Esophagus squamous epithelium (tissue), 5 donors: ENCODE data around the gene CIAO3. TPM values are rescaled to one million over a fixed set of nuclear protein-coding genes. Genes with fewer than 3 reads are reported as not detected.
A peak's percentile ranks its signal among the peaks of the same experiment; 100 is the strongest.

Source experiments
- DNase-seq: peaks from one replicate; lab custom pipeline; 2025; lab: John Stamatoyannopoulos, UW
- H3K27ac ChIP-seq, 4 donors: fragments of 200-600 bp; sonication (generic); one replicate each; pipeline ENCODE4 v1.5.1; 2016 to 2019; ENCODE audit warnings: mild to moderate bottlenecking in 1 of 4
- H3K27me3 ChIP-seq, 4 donors: fragments of 200-600 bp; sonication (generic); 1 replicate in 3 of 4; 2 replicates in 1 of 4; pipeline versions ENCODE4 v1.5.1 to v1.6.0; 2017 to 2021; ENCODE audit warnings: antibody characterized with exemption in 1 of 4
- H3K36me3 ChIP-seq, 3 donors: fragments of 200-600 bp; sonication (generic); one replicate each; pipeline ENCODE4 v1.5.1; 2016 to 2019
- H3K4me1 ChIP-seq, 3 donors: fragments of 200-600 bp; sonication (generic); one replicate each; pipeline ENCODE4 v1.5.1; 2017 to 2019
- H3K4me3 ChIP-seq, 4 donors: fragments of 200-600 bp; sonication (generic); 1 replicate in 3 of 4; 2 replicates in 1 of 4; pipeline ENCODE4 v1.5.1; 2016 to 2019; ENCODE audit warnings: mild to moderate bottlenecking in 2 of 4, moderate library complexity in 1 of 4
- H3K9me3 ChIP-seq, 3 donors: fragments of 200-600 bp; sonication (generic); one replicate each; pipeline ENCODE4 v1.5.1; 2016 to 2019
- POLR2A ChIP-seq, 4 donors: fragments of 450-650 bp; IDR thresholded peaks; one replicate each; pipeline ENCODE4 v1.6.1; 2017; ENCODE audit warnings: antibody characterized with exemption in 4 of 4, mild to moderate bottlenecking in 4 of 4, moderate library complexity in 3 of 4
- WGBS, 2 donors: methylation state at CpG; one replicate each; pipeline ENCODE4 v1.1.5; 2018; 5-methylcytosine and 5-hydroxymethylcytosine counted together
- intact Hi-C: fragments of 100-400 bp; cut with DNase I; formaldehyde crosslinking; loops from one replicate; pipeline ENCODE4 v1.15.0; 2022
- total RNA-seq, 4 donors: library from RNA; depleted of rRNA; stranded (reverse); fragments of >200 nt; gene quantifications; one replicate each; pipeline ENCODE4 v1.1.0, GENCODE V29; 2016
- TF ChIP-seq, protein P1 (sequence below), 6 experiments: fragments of 450-650 bp in 4 of 6; fragments of 200-600 bp in 2 of 6; sonication (generic) in 2 of 6; IDR thresholded peaks; one replicate each; pipeline ENCODE4 v1.5.1; 2016 to 2019; ENCODE audit warnings: antibody characterized with exemption in 6 of 6, mild to moderate bottlenecking in 4 of 6, moderate library complexity in 4 of 6
- donor health status: DM: yes; HTN: yes; CAD: no.

Gene CIAO3
- total RNA-seq, 4 donors from 2014 or later = 29.7 to 34.5 (median 33.2) TPM

DNA sequence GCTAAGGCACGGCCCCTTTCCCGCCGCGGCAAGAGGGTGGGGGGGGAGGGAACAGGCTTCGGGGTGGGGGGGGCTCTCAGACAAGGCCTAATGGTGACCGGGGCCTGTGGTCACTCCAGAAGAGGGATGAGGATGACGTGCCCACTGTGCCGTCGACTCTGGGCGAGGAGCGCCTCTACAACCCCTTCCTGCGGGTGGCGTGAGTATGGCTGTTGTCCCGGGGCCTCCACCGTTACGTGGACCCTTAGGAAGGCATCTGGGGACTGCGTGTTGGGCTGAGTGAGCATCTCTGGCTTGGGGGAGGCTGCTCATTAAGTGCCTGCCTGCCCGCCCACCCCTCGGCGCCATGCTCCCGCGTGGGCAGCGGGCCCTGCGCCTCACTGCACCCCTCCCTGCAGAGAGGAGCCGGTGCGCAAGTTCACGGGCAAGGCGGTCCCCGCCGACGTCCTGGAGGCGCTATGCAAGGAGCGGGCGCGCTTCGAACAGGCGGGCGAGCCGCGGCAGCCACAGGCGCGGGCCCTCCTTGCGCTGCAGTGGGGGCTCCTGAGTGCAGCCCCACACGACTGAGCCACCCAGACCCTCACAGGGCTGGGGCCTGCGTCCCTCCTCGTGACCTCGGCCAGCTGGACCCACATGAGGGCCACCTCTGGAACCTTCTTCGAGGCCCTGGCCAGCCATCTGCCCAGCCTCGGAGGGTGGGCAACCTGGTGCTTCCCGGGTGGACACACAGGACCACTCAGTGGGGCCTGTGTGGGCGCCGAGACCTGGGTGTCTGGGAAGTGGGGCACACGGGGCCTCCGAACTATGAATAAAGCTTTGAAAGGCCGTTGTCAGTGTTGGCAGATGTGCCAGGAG lies 11.7 kb downstream of the CIAO3 start:
- H3K36me3 ChIP-seq = peaks cover 11 to 40% (median 19%) of the 10 kb centered on the region in 3 donors
- 38 to 78% methylated on average over 7 to 16 of the region's 55 CpGs for WGBS, 2 donors
- no peaks in the 10 kb centered on the region for H3K9me3 ChIP-seq
- DNase-seq = no peak
- peak overlapping the region in 2 of 4 donors; percentile 54 to 67 for H3K4me3 ChIP-seq
- peak overlapping the region in 1 of 4 donors; percentile 5 for H3K27ac ChIP-seq
- H3K4me1 ChIP-seq = peaks cover 23 to 35% (median 28%) of the 10 kb centered on the region in 3 donors
- intact Hi-C loops = no loop called here
- H3K27me3 ChIP-seq = peaks cover 0 to 49% (median 1%) of the 10 kb centered on the region in 4 donors
- no peak for TF ChIP-seq POLR2A (IDR thresholded peaks at IDR 0.05)
- TF ChIP-seq, protein P1, sequence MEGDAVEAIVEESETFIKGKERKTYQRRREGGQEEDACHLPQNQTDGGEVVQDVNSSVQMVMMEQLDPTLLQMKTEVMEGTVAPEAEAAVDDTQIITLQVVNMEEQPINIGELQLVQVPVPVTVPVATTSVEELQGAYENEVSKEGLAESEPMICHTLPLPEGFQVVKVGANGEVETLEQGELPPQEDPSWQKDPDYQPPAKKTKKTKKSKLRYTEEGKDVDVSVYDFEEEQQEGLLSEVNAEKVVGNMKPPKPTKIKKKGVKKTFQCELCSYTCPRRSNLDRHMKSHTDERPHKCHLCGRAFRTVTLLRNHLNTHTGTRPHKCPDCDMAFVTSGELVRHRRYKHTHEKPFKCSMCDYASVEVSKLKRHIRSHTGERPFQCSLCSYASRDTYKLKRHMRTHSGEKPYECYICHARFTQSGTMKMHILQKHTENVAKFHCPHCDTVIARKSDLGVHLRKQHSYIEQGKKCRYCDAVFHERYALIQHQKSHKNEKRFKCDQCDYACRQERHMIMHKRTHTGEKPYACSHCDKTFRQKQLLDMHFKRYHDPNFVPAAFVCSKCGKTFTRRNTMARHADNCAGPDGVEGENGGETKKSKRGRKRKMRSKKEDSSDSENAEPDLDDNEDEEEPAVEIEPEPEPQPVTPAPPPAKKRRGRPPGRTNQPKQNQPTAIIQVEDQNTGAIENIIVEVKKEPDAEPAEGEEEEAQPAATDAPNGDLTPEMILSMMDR (IDR thresholded peaks at IDR 0.05) = no peak

DNA sequence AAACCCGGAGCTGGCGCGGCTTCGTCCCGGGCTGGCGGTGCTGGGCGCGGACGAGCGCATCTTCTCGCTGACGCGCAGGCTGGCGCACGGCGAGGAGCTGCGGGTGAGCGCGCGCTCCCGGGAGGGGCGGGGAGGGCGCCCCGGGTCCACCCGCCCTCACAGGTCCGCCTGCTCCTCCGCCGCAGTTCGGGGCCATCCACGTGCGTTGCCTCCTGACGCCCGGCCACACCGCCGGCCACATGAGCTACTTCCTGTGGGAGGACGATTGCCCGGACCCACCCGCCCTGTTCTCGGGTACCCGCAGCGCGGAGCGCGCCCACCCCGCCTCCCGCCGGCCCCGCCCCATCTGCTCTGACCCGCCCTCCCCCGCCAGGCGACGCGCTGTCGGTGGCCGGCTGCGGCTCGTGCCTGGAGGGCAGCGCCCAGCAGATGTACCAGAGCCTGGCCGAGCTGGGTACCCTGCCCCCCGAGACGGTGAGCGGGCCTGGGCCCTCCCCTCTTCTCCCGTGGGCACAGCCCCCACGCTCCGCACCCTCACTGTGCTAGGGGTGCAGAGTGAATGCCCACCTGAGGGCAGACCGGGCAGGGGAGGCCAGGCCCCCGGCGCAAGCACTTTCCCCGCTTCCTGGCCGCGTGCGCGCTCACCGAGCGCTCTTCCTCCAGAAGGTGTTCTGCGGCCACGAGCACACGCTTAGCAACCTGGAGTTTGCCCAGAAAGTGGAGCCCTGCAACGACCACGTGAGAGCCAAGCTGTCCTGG lies 12.5 kb downstream of the CIAO3 start:
- peak in 1 of 4 donors; percentile 5 for TF ChIP-seq POLR2A (IDR thresholded peaks at IDR 0.05)
- TF ChIP-seq, protein P1 (IDR thresholded peaks at IDR 0.05) = no peak
- 0% methylated on average over 1 to 6 of the region's 80 CpGs for WGBS, 2 donors
- peaks cover 0 to 49% (median 1%) of the 10 kb centered on the region in 4 donors for H3K27me3 ChIP-seq
- intact Hi-C loops = no loop called here
- H3K4me3 ChIP-seq = peak overlapping the region; percentile 25 to 67 (median 48)
- H3K9me3 ChIP-seq = no peaks in the 10 kb centered on the region
- H3K36me3 ChIP-seq = peaks cover 4 to 32% (median 11%) of the 10 kb centered on the region in 3 donors
- peak overlapping the region in 3 of 4 donors; percentile 0 to 53 (median 48) for H3K27ac ChIP-seq
- peaks cover 23 to 35% (median 28%) of the 10 kb centered on the region in 3 donors for H3K4me1 ChIP-seq
- no peak for DNase-seq

DNA sequence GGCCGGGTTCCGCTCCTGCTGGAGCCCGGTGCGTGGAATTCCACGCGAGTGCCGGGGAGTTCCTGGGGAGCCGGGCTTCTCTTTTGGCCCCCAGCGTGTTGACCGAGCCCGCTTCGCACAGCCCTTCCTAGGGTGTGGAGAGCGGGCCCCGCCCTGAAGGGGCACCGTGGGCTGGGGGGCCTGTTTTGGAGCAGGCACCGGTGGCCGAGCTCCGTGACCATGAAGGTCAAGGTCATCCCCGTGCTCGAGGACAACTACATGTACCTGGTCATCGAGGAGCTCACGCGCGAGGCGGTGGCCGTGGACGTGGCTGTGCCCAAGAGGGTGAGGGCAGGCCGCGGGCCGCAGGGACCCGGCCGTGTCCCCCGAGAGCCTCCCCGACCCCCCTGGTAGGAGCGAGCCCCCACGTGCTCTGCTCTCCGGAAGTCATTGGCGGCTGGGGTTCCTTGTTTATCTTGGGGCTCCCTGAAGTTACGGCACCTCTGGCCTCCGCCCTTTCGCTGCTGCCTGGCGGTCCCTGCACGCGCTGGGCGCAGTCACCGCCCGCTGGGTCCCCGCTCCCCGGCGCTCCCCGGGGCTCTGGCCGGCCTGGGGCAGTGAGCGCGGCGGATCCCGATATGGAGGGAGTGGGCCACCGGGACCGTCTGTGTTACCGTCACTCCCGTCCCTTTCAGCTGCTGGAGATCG lies 13.4 kb downstream of the CIAO3 start:
- TF ChIP-seq, protein P1 (IDR thresholded peaks at IDR 0.05) = no peak
- TF ChIP-seq POLR2A (IDR thresholded peaks at IDR 0.05) = peak in 1 of 4 donors; percentile 36
- 0% methylated on average over 4 of the region's 61 CpGs; no CpG with 5 or more reads in 1 of the 2 donors for WGBS, 2 donors
- Histone ChIP-seq H3K9me3 (no peaks in the 10 kb centered on the region), H3K27me3 (peaks cover 0 to 49% (median 1%) of the 10 kb centered on the region in 4 donors), H3K4me1 (peaks cover 23 to 37% (median 28%) of the 10 kb centered on the region in 3 donors), H3K4me3 (peak overlapping the region; percentile 25 to 67 (median 48)), H3K36me3 (peaks cover 0 to 23% (median 7%) of the 10 kb centered on the region in 3 donors), H3K27ac (peak overlapping the region in 3 of 4 donors; percentile 0 to 53 (median 48))
- DNase-seq = no peak
- intact Hi-C loops = no loop called here

DNA sequence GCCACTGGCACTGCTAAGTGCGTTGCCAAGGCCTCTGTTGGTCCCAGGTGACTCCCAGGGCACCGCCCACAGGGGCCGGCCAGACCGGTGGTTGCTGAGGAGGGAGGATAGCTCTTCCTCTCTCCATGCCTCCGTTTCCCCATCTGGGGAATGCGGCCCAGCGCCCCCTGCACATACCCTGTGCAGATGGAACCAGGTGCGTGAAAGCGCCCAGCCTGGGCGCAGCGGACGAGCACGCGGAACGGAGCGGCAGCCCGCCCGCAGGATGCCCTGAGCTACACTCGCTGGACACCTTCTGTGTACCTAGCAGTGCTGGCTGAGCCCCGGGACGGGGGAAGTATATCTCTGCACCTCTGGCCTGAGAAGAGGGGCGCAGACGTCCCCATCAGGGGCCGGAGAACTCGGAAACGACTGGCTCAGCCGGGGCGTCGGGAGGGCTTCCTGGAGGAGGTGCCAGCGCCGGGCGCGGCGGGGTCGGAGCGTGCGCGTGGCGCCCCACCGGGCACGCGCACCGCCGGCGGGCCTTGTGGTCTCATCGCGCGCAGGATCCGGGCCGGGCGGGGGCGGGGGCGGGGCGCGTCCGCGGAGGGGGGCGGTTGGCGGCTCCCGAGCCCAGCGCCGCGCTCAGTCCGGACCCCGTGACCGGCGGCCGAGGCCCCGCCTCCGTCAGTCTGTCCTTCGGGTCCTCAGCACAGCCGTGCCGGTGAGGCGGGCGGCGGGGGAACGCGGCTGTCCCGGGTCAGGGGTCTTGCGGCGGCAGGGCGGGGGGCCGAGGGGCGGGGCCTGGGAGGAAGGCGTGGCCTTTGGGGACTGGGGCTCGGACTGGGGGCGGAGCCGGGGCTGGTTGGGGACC lies 14.1 kb downstream of the CIAO3 start, which contains the start of the genes CCDC78 and HAGHL:
TSS of gene CCDC78 (minus strand) at position 6 of the 853 bp plus-strand sequence. CDS start 76 bp downstream, outside the sequence.
TSS of gene HAGHL (plus strand) at position 669 of the 853 bp plus-strand sequence. CDS start 404 bp downstream, outside the sequence.
- TF ChIP-seq, protein P1 (IDR thresholded peaks at IDR 0.05) = no peak
- TF ChIP-seq POLR2A (IDR thresholded peaks at IDR 0.05) = no peak
- Histone ChIP-seq H3K4me1 (peaks cover 28 to 44% (median 33%) of the 10 kb centered on the region in 3 donors), H3K27ac (peak within 1 kb of the TSS in 3 of 4 donors; percentile 0 to 53 (median 48)), H3K27me3 (peaks cover 0 to 49% (median 1%) of the 10 kb centered on the region in 4 donors), H3K36me3 (peaks cover 0 to 15% (median 7%) of the 10 kb centered on the region in 3 donors), H3K9me3 (no peaks in the 10 kb centered on the region), H3K4me3 (peak within 1 kb of the TSS; percentile 25 to 67 (median 48))
- no peak for DNase-seq
- 0% methylated on average over 4 to 9 of the region's 88 CpGs for WGBS, 2 donors
- intact Hi-C loops = no loop called here
